Mucosa of descending colon (tissue), 3 donors: ENCODE measurements around the gene BICRAL. TPM values are rescaled to one million over a fixed set of nuclear protein-coding genes. Genes with fewer than 3 reads are reported as not detected.

Source experiments
- ATAC-seq: fragments of 200-7000 bp; cut with Tn5 transposase; one replicate; pipeline ENCODE4 v1.9.1; 2020; ENCODE audit warnings: mild to moderate bottlenecking, moderate library complexity
- DNase-seq, 3 donors: peaks; one replicate each; pipeline ENCODE4 v3.0.0-alpha.2; 2020
- H3K36me3 ChIP-seq: fragments of 200-600 bp; one replicate; pipeline ENCODE4 v1.8.0; 2021; ENCODE audit warnings: low read depth, mild to moderate bottlenecking
- H3K4me1 ChIP-seq: fragments of 200-600 bp; one replicate; pipeline ENCODE4 v1.8.0; 2021; ENCODE audit warnings: low read depth, mild to moderate bottlenecking
- H3K4me3 ChIP-seq: fragments of 200-600 bp; one replicate; pipeline ENCODE4 v1.8.0; 2021; ENCODE audit warnings: mild to moderate bottlenecking
- H3K9me3 ChIP-seq: fragments of 200-600 bp; one replicate; pipeline ENCODE4 v1.8.0; 2021; ENCODE audit warnings: mild to moderate bottlenecking
- intact Hi-C, 2 donors: fragments of 100-400 bp; cut with DNase I in 1 of 2; cut with micrococcal nuclease in 1 of 2; formaldehyde crosslinking; loops; one replicate each; pipeline versions ENCODE4 v1.11.0 to v1.11.1; 2022; cut with DNase I, micrococcal nuclease
- total RNA-seq, 3 donors: library from RNA; stranded (reverse); fragmentation: NEBNext Ultra II Directional in 2 of 3; extraction: Animal tissue kit (Norgen Biotek cat#: 25700) in 2 of 3; gene quantifications; one replicate each; pipeline versions ENCODE4 v1.2.1 to v1.2.4, GENCODE V29; 2021 to 2023
- TF ChIP-seq, protein P1 (sequence below): fragments of 200-600 bp; IDR thresholded peaks from one replicate; pipeline ENCODE4 v1.8.0; 2022; ENCODE audit warnings: antibody characterized with exemption, mild to moderate bottlenecking
- donor health status: DM: no; HTN: no; CAD: no; lungs with moderate emphysema.
- donor health status: DM: no; HTN: no; CAD: no.
- donor health status: DM: no; HTN: yes; CAD: no.

BICRAL gene
- total RNA-seq, 3 donors from 2014 or later = 18.3 to 26.2 (median 23.4) TPM

DNA sequence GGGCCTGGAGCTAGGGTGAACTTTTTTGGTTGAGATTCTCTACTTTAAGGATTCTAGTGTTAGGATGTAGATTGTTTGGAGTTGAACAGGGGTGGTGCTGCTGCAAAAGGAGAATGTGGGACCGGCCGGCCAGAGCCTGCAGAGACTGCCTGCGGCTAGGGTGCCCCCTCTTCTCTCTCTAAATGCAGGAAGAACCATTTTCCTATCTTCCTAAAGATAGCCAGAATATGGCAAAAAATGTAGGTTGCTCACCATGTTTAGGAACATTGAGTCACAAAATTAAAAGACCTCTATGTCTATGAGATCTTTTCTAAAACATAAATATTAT, 39.5 kb downstream of the BICRAL start:
- DNase-seq (no peak), ATAC-seq (no peak)
- Histone ChIP-seq H3K9me3 (no peaks in the 10 kb centered on the region), H3K4me3 (no peak overlapping the region), H3K4me1 (no peaks in the 10 kb centered on the region), H3K36me3 (no peaks in the 10 kb centered on the region)
- intact Hi-C loops = no loop called here
- TF ChIP-seq, protein P1, sequence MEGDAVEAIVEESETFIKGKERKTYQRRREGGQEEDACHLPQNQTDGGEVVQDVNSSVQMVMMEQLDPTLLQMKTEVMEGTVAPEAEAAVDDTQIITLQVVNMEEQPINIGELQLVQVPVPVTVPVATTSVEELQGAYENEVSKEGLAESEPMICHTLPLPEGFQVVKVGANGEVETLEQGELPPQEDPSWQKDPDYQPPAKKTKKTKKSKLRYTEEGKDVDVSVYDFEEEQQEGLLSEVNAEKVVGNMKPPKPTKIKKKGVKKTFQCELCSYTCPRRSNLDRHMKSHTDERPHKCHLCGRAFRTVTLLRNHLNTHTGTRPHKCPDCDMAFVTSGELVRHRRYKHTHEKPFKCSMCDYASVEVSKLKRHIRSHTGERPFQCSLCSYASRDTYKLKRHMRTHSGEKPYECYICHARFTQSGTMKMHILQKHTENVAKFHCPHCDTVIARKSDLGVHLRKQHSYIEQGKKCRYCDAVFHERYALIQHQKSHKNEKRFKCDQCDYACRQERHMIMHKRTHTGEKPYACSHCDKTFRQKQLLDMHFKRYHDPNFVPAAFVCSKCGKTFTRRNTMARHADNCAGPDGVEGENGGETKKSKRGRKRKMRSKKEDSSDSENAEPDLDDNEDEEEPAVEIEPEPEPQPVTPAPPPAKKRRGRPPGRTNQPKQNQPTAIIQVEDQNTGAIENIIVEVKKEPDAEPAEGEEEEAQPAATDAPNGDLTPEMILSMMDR = no peak

DNA sequence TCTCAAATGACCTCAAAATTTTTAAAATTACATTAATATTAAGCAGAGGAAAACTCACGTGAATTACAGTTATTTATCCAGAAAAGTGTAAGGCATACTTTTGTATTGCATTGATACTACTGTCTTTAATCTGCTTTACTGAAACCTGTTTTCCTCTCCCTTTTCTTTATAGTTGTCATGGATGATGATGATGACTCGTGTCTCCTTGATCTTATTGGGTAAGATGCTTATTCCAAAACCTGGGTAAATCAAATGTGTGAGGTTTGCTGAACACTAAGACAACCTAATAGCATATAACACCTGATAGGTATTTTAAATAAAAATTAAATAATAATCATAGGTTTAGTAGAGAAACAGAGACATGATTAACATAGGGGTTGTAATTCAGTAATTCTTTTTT, 40.0 kb downstream of the BICRAL start:
- no peaks in the 10 kb centered on the region for H3K36me3 ChIP-seq
- DNase-seq (no peak), ATAC-seq (no peak)
- H3K4me3 ChIP-seq = no peak overlapping the region
- H3K9me3 ChIP-seq = no peaks in the 10 kb centered on the region
- H3K4me1 ChIP-seq = no peaks in the 10 kb centered on the region
- intact Hi-C loops = no loop called here
- TF ChIP-seq, protein P1 = no peak

DNA sequence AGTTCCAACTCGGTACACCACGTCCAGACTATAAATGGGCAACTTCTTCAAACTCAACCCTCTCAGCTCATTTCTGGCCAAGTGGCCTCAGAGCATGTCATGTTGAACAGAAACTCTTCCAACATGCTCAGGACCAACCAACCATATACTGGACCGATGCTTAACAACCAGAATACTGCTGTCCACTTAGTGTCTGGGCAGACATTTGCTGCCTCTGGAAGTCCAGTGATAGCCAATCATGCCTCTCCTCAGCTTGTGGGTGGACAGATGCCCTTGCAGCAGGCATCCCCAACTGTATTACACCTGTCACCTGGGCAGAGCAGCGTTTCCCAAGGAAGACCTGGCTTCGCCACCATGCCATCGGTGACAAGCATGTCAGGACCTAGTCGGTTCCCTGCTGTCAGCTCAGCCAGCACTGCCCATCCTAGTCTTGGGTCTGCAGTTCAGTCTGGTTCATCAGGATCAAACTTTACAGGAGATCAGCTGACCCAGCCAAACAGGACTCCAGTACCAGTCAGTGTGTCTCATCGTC, 47.8 kb downstream of the BICRAL start:
- Histone ChIP-seq H3K4me1 (no peaks in the 10 kb centered on the region), H3K4me3 (no peak overlapping the region), H3K9me3 (no peaks in the 10 kb centered on the region), H3K36me3 (no peaks in the 10 kb centered on the region)
- intact Hi-C loops = no loop called here
- TF ChIP-seq, protein P1 = no peak
- DNase-seq = no peak
- no peak for ATAC-seq

DNA sequence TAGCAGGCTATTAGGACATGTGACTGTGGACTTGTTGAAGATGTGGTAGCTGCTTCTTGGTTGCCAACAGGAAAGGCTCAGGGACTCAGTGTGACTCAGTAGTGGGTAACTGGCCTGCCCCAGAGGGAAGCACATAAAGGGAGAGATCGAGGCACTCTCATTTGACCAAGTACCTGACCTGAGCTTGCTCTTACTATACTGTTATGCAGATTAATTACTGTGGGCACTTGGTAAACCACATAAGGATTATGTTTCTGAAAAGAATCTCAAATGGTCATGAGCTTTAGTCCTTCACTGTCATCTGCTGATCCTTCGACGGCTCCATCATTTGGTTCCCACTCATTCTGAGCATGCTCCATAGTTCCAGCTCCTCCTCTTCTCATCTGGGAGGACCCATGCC, 49.4 kb downstream of the BICRAL start:
- ATAC-seq (no peak), DNase-seq (no peak)
- intact Hi-C loops = no loop called here
- Histone ChIP-seq H3K4me3 (no peak overlapping the region), H3K4me1 (no peaks in the 10 kb centered on the region), H3K9me3 (no peaks in the 10 kb centered on the region), H3K36me3 (no peaks in the 10 kb centered on the region)
- TF ChIP-seq, protein P1 = no peak

DNA sequence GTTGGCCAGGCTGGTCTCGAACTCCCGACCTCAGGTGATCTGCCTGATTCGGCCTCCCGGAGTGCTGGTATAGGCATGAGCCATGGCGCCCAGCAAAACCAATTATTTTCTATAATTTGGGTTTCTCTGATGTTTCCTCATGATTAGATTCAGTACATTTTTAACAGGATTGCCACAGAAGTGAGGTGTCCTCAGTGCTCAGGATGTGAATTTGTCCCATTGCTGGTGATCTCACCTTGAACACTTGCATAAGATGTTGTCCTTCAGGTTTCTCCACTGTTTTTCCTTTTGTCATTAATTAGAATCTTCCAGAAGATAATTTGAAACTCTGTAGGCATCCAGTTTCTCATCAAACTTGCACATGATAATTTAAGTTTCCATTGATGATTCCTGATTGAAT, 52.2 kb downstream of the BICRAL start:
- H3K9me3 ChIP-seq = no peaks in the 10 kb centered on the region
- intact Hi-C loops = no loop called here
- H3K4me1 ChIP-seq = no peaks in the 10 kb centered on the region
- H3K4me3 ChIP-seq = no peak overlapping the region
- DNase-seq (no peak), ATAC-seq (no peak)
- TF ChIP-seq, protein P1 = no peak
- H3K36me3 ChIP-seq = no peaks in the 10 kb centered on the region
